A549 (cell line): Measurements from ENCODE around the gene TMPRSS9. TPM values are rescaled to one million over a fixed set of nuclear protein-coding genes. Genes with fewer than 3 reads are reported as not detected.
A peak's percentile ranks its signal among the peaks of the same experiment; 100 is the strongest.

Source experiments
- ATAC-seq, 2 experiments: fragments of 200-7000 bp in 1 of 2; fragments of >200 bp in 1 of 2; cut with Nextera tagmentation in 1 of 2; cut with Tn5 transposase in 1 of 2; 3 replicates each; pipeline versions ENCODE4 v1.8.0 to v1.9.1; 2018 to 2020; ENCODE audit warnings: mild to moderate bottlenecking in 1 of 2, moderate library complexity in 1 of 2
- CTCF ChIA-PET: fragments of 300-600 bp; sonication (Branson Sonifier 250); formaldehyde crosslinking; extraction: SDS; loops from one replicate; lab custom pipeline; 2021; ENCODE audit warnings: antibody characterized with exemption, inconsistent platforms; lab: Yijun Ruan, JAX
- POLR2A ChIA-PET: fragments of 350-600 bp; formaldehyde crosslinking; extraction: SDS; loops from one replicate; lab custom pipeline; 2021; ENCODE audit warnings: antibody characterized with exemption, inconsistent platforms; lab: Yijun Ruan, JAX
- DNase-seq, 2 experiments: peaks; one replicate each; pipeline versions ENCODE4 v3.0.0 to v3.0.0-alpha.2; 2011 to 2016; ENCODE audit warnings: low read depth in 1 of 2, low spot score in 1 of 2
- FAIRE-seq: peaks from 2 replicates; lab custom pipeline; 2011; peaks lifted over from hg19 to GRCh38; lab: Jason Lieb, UNC
- H3K27ac ChIP-seq, 2 experiments: fragments of >200 bp; sonication (Bioruptor Twin); formaldehyde crosslinking; 3 replicates each; pipeline ENCODE4 v1.5.1; 2016 to 2017
- H3K4me1 ChIP-seq: fragments of >200 bp; sonication (Bioruptor Twin); formaldehyde crosslinking; 3 replicates; pipeline ENCODE4 v1.6.1; 2016
- H3K4me2 ChIP-seq: fragments of >200 bp; sonication (Bioruptor Twin); formaldehyde crosslinking; 3 replicates; pipeline ENCODE4 v1.6.1; 2016
- H3K4me3 ChIP-seq: fragments of >200 bp; sonication (Bioruptor Twin); formaldehyde crosslinking; 3 replicates; pipeline ENCODE4 v1.5.1; 2016
- H3K9me3 ChIP-seq: fragments of >200 bp; sonication (Bioruptor Twin); formaldehyde crosslinking; 3 replicates; pipeline ENCODE4 v1.6.1; 2016
- BHLHE40 ChIP-seq: IDR thresholded peaks from 2 replicates; pipeline ENCODE4 v1.6.1; 2012; ENCODE audit warnings: low read depth, low read length, inconsistent platforms
- CBX2 ChIP-seq: fragments of 200-600 bp; sonication (generic); IDR thresholded peaks from 2 replicates; pipeline ENCODE4 v1.6.1; 2016; ENCODE audit warnings: low read depth, mild to moderate bottlenecking, borderline replicate concordance
- CTCF ChIP-seq: fragments of >200 bp; sonication (Bioruptor Twin); formaldehyde crosslinking; IDR thresholded peaks from 3 replicates; pipeline ENCODE4 v1.5.1; 2016
- ELK1 ChIP-seq: fragments of 150-350 bp; IDR thresholded peaks from 2 replicates; pipeline ENCODE4 v1.6.1; 2014; ENCODE audit warnings: low read depth, mild to moderate bottlenecking, low read length
- ESRRA ChIP-seq: fragments of 150-350 bp; IDR thresholded peaks from 2 replicates; pipeline ENCODE4 v1.6.1; 2014; ENCODE audit warnings: mild to moderate bottlenecking, low read length, borderline replicate concordance
- GATA3 ChIP-seq: IDR thresholded peaks from 2 replicates; pipeline ENCODE4 v1.6.1; 2012; ENCODE audit warnings: borderline replicate concordance
- JUN ChIP-seq, 2 experiments: fragments of >200 bp; sonication (Bioruptor Twin); formaldehyde crosslinking; IDR thresholded peaks; 2 replicates in 1 of 2; 3 replicates in 1 of 2; pipeline ENCODE4 v1.6.1; 2016 to 2017
- JUNB ChIP-seq: fragments of >200 bp; sonication (Bioruptor Twin); formaldehyde crosslinking; IDR thresholded peaks from 2 replicates; pipeline ENCODE4 v1.6.1; 2016
- KDM5A ChIP-seq: fragments of 200-600 bp; sonication (generic); IDR thresholded peaks from 2 replicates; pipeline ENCODE4 v1.6.1; 2016; ENCODE audit warnings: antibody characterized with exemption, mild to moderate bottlenecking
- MYC ChIP-seq: IDR thresholded peaks from 2 replicates; pipeline ENCODE4 v1.6.1; 2012; ENCODE audit warnings: mild to moderate bottlenecking, inconsistent platforms, low read length, improper control_type of control experiment, borderline replicate concordance
- PHF8 ChIP-seq: fragments of 200-600 bp; sonication (generic); IDR thresholded peaks from 2 replicates; pipeline ENCODE4 v1.6.1; 2016; ENCODE audit warnings: low read depth, mild to moderate bottlenecking, antibody characterized with exemption, moderate library complexity, borderline replicate concordance
- POLR2A ChIP-seq: IDR thresholded peaks from 2 replicates; pipeline ENCODE4 v1.6.1; 2012; ENCODE audit warnings: mild to moderate bottlenecking, low read length
- REST ChIP-seq: fragments of 200-600 bp; sonication (generic); IDR thresholded peaks from 2 replicates; pipeline ENCODE4 v1.6.1; 2016; ENCODE audit warnings: antibody characterized with exemption, mild to moderate bottlenecking, moderate library complexity
- RNF2 ChIP-seq: fragments of 200-600 bp; sonication (generic); IDR thresholded peaks from 2 replicates; pipeline ENCODE4 v1.6.1; 2016; ENCODE audit warnings: low read depth, mild to moderate bottlenecking, antibody characterized with exemption, moderate library complexity, borderline replicate concordance
- SMC3 ChIP-seq: fragments of >200 bp; sonication (Bioruptor Twin); formaldehyde crosslinking; IDR thresholded peaks from 3 replicates; pipeline ENCODE4 v1.6.1; 2018; ENCODE audit warnings: inconsistent platforms
- ZC3H11A ChIP-seq: fragments of 450-650 bp; IDR thresholded peaks from 2 replicates; pipeline ENCODE4 v1.6.1; 2014; ENCODE audit warnings: antibody characterized with exemption, mild to moderate bottlenecking
- ZFP36 ChIP-seq: fragments of 450-650 bp; IDR thresholded peaks from 2 replicates; pipeline ENCODE4 v1.6.1; 2014; ENCODE audit warnings: borderline replicate concordance; ENCODE audit not compliant: partially characterized antibody
- WGBS: methylation state at CpG from one replicate; pipeline ENCODE4 v1.1.6; 2017; ENCODE audit errors: missing lambda C conversion rate; 5-methylcytosine and 5-hydroxymethylcytosine counted together
- polyA plus RNA-seq, 4 experiments: library from polyadenylated mRNA; depleted of rRNA in 3 of 4; stranded (reverse); fragments of >200 nt; fragmentation: RNase III in 1 of 4; extraction: RNeasy Plus Mini Kit Qiagen cat#74134 plus additional on column Dnase treatment in 1 of 4; gene quantifications; 2 replicates in 3 of 4; 3 replicates in 1 of 4; pipeline ENCODE4 v1.2.3, GENCODE V29; 2011 to 2017
- TF ChIP-seq, protein P1 (sequence below): fragments of 450-650 bp; IDR thresholded peaks from 2 replicates; pipeline ENCODE4 v1.6.1; 2014; ENCODE audit warnings: antibody characterized with exemption
- TF ChIP-seq, protein P2 (sequence below): fragments of >200 bp; sonication (Bioruptor Twin); formaldehyde crosslinking; IDR thresholded peaks from 3 replicates; pipeline ENCODE4 v1.6.1; 2016

The TMPRSS9 gene
- polyA plus RNA-seq, 2 of the 4 experiments (the other 2 are of a cell fraction), result 0.01 TPM; not detected in 1

DNA sequence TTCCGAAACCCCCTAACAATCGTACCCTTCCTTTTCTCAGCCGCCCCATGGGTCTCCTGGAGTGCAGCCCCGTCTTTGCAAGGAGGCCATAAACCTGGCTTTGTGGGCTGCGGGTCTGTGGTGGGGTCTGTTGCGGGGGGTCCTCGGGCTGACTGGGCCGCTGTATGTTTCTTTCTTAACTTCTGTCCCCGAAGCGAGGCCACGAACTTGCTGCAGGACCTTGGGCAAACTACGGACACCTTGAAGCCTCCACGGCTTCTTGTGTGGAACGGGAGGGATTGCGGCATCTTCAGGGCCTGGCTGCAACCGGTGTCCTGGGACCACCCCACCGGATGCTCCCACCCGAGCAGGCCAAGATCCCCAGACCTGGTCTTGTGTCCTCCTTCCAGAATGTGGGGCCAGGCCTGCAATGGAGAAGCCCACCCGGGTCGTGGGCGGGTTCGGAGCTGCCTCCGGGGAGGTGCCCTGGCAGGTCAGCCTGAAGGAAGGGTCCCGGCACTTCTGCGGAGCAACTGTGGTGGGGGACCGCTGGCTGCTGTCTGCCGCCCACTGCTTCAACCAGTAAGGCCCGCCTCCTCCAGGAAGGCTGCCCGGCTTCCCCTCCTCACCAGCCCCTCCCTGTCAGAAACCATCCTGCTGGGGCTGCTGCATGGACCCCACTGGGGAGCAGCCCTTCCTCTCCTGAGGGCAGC, 55.4 kb downstream of the TMPRSS9 start:
- ATAC-seq, result 0 out of 6 replicates have a peak, but pooled peaks of 1 of the 2 experiments have one; percentile 15
- no peaks in the 10 kb centered on the region for H3K9me3 ChIP-seq
- no peak overlapping the region for H3K4me3 ChIP-seq
- no peak overlapping the region for H3K4me2 ChIP-seq
- H3K27ac ChIP-seq, result no peak overlapping the region
- no peak for FAIRE-seq
- no peak for DNase-seq
- POLR2A ChIA-PET, result no interaction called here
- WGBS, result 93% methylated on average over 25 of the region's 29 CpGs
- 0 out of 5 replicates have a peak, but pooled peaks of 1 of the 2 experiments have one; percentile 11 for TF ChIP-seq JUN (IDR thresholded peaks at IDR 0.05)
- no peak for TF ChIP-seq JUNB
- no peak for TF ChIP-seq ESRRA
- TF ChIP-seq, protein P1, sequence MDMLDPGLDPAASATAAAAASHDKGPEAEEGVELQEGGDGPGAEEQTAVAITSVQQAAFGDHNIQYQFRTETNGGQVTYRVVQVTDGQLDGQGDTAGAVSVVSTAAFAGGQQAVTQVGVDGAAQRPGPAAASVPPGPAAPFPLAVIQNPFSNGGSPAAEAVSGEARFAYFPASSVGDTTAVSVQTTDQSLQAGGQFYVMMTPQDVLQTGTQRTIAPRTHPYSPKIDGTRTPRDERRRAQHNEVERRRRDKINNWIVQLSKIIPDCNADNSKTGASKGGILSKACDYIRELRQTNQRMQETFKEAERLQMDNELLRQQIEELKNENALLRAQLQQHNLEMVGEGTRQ, result no peak
- TF ChIP-seq ZFP36, result peak; percentile 76
- TF ChIP-seq POLR2A, result no peak
- TF ChIP-seq BHLHE40, result no peak
- no peak for TF ChIP-seq PHF8
- TF ChIP-seq KDM5A, result no peak
- no peak for TF ChIP-seq GATA3
- CTCF ChIA-PET, result interaction anchor here (0.9 to 1.0 kb wide), 2 partner anchors 17 to 199 kb away, joined by 3 read pairs; no protein-coding TSS in a partner anchor
- no peaks in the 10 kb centered on the region for H3K4me1 ChIP-seq

GRCh38 chr19:2415973-2416319, 55.9 kb downstream of the TMPRSS9 start:
- no peak for ATAC-seq
- TF ChIP-seq, protein P2, sequence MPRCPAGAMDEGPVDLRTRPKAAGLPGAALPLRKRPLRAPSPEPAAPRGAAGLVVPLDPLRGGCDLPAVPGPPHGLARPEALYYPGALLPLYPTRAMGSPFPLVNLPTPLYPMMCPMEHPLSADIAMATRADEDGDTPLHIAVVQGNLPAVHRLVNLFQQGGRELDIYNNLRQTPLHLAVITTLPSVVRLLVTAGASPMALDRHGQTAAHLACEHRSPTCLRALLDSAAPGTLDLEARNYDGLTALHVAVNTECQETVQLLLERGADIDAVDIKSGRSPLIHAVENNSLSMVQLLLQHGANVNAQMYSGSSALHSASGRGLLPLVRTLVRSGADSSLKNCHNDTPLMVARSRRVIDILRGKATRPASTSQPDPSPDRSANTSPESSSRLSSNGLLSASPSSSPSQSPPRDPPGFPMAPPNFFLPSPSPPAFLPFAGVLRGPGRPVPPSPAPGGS, result no peak
- TF ChIP-seq CBX2 (no peak), CTCF (no peak), MYC (no peak), SMC3 (no peak), ELK1 (no peak), REST (no peak), ZC3H11A (no peak), RNF2 (no peak)
- no peak overlapping the region for H3K4me2 ChIP-seq
- 100% methylated on average over 1 of the region's 6 CpGs for WGBS
- no peak overlapping the region for H3K27ac ChIP-seq
- CTCF ChIA-PET, result interaction anchor here (0.9 to 1.0 kb wide), 3 partner anchors 18 to 221 kb away, joined by 3 to 5 read pairs (median 3); no protein-coding TSS in a partner anchor
- no peak for DNase-seq
- no peak overlapping the region for H3K4me3 ChIP-seq
- POLR2A ChIA-PET, result no interaction called here
- FAIRE-seq, result no peak
- H3K9me3 ChIP-seq, result no peaks in the 10 kb centered on the region
- no peaks in the 10 kb centered on the region for H3K4me1 ChIP-seq
